HepG2 (cell line): ENCODE measurements around the gene EMC9. TPM values are rescaled to one million over a fixed set of nuclear protein-coding genes. Genes with fewer than 3 reads are reported as not detected.

Experiments used
- CENPBD1 ChIP-seq: sonication (generic); formaldehyde crosslinking; IDR thresholded peaks from 2 replicates; pipeline ENCODE4 v1.8.0; 2022; ENCODE audit warnings: missing genetic modification reagents, low read depth, mild to moderate bottlenecking, borderline replicate concordance
- FOSL2 ChIP-seq: sonication (generic); formaldehyde crosslinking; IDR thresholded peaks from 2 replicates; pipeline ENCODE4 v1.4.0; 2020; ENCODE audit warnings: missing genetic modification reagents
- FOXO1 ChIP-seq: sonication (generic); formaldehyde crosslinking; IDR thresholded peaks from 2 replicates; pipeline ENCODE4 v1.4.0; 2020; ENCODE audit warnings: missing genetic modification reagents
- HMG20A ChIP-seq: IDR thresholded peaks from 2 replicates; pipeline ENCODE4 v1.6.1; 2016; ENCODE audit warnings: borderline replicate concordance
- HMGXB4 ChIP-seq, 2 experiments: sonication (generic) in 1 of 2; formaldehyde crosslinking in 1 of 2; IDR thresholded peaks; 2 replicates each; pipeline versions ENCODE4 v1.4.0 to v1.6.1; 2018 to 2020; ENCODE audit warnings: missing genetic modification reagents in 2 of 2, borderline replicate concordance in 1 of 2, low read depth in 1 of 2, mild to moderate bottlenecking in 1 of 2, missing biosample characterization in 1 of 2
- MAFF ChIP-seq: IDR thresholded peaks from 2 replicates; pipeline ENCODE4 v1.6.1; 2011; ENCODE audit warnings: low read depth, low read length, improper control_type of control experiment
- MATR3 ChIP-seq: sonication (generic); formaldehyde crosslinking; IDR thresholded peaks from 2 replicates; pipeline ENCODE4 v1.4.0; 2020; ENCODE audit warnings: missing genetic modification reagents
- MYNN ChIP-seq: sonication (generic); formaldehyde crosslinking; IDR thresholded peaks from 2 replicates; pipeline ENCODE4 v1.4.0; 2020; ENCODE audit warnings: mild to moderate bottlenecking, low read depth, missing genetic modification reagents
- PHF21A ChIP-seq: sonication (generic); formaldehyde crosslinking; IDR thresholded peaks from 2 replicates; pipeline ENCODE4 v1.5.0; 2020; ENCODE audit warnings: mild to moderate bottlenecking, missing genetic modification reagents
- SNAI1 ChIP-seq: sonication (generic); formaldehyde crosslinking; IDR thresholded peaks from 2 replicates; pipeline ENCODE4 v1.5.0; 2020; ENCODE audit warnings: mild to moderate bottlenecking, missing genetic modification reagents, borderline replicate concordance
- ZNF501 ChIP-seq: sonication (generic); formaldehyde crosslinking; IDR thresholded peaks from 2 replicates; pipeline ENCODE4 v1.5.1; 2020; ENCODE audit warnings: mild to moderate bottlenecking, moderate library complexity, missing genetic modification reagents
- ZNF572 ChIP-seq: sonication (generic); formaldehyde crosslinking; IDR thresholded peaks from 2 replicates; pipeline ENCODE4 v1.5.1; 2020; ENCODE audit warnings: mild to moderate bottlenecking, missing genetic modification reagents
- ZNF678 ChIP-seq: sonication (generic); formaldehyde crosslinking; IDR thresholded peaks from 2 replicates; pipeline ENCODE4 v1.4.0; 2020; ENCODE audit warnings: mild to moderate bottlenecking, missing genetic modification reagents
- polyA plus RNA-seq, 8 experiments: library from polyadenylated mRNA; depleted of rRNA in 3 of 8; stranded (reverse) in 7 of 8; unstranded in 1 of 8; fragments of >200 nt; fragmentation: Illumina TruSeq in 4 of 8; extraction: Trizol in 4 of 8; gene quantifications; 2 replicates each; pipeline versions ENCODE4 v1.2.1 to v1.2.3, GENCODE V29; 2011 to 2016; ENCODE audit warnings: low read depth in 4 of 8, missing spikeins in 1 of 8, mixed read lengths in 1 of 8; ENCODE audit not compliant: insufficient read depth in 1 of 8
- total RNA-seq, 5 experiments: library from RNA; depleted of rRNA; stranded (reverse); fragments of >200 nt; fragmentation: Illumina TruSeq; extraction: Trizol; gene quantifications; 2 replicates each; pipeline ENCODE4 v1.2.3, GENCODE V29; 2016; ENCODE audit warnings: low read depth in 1 of 5
- TF ChIP-seq, protein P1 (sequence below): sonication (generic); formaldehyde crosslinking; conservative IDR thresholded peaks from 2 replicates; pipeline ENCODE4 v1.8.0; 2022; ENCODE audit warnings: low read depth, missing genetic modification reagents
- TF ChIP-seq, protein P2 (sequence below): IDR thresholded peaks from 2 replicates; pipeline ENCODE4 v1.6.1; 2016
- TF ChIP-seq, protein P3 (sequence below): sonication (generic); formaldehyde crosslinking; IDR thresholded peaks from 2 replicates; pipeline ENCODE4 v1.4.0; 2020; ENCODE audit warnings: mild to moderate bottlenecking, missing genetic modification reagents
- TF ChIP-seq, protein P4 (sequence below): sonication (generic); formaldehyde crosslinking; IDR thresholded peaks from 2 replicates; pipeline ENCODE4 v1.4.0; 2020; ENCODE audit warnings: mild to moderate bottlenecking, missing genetic modification reagents
- TF ChIP-seq, protein P5 (sequence below): sonication (generic); formaldehyde crosslinking; conservative IDR thresholded peaks from 2 replicates; pipeline ENCODE4 v1.4.0; 2020; ENCODE audit warnings: missing genetic modification reagents
- TF ChIP-seq, protein P6 (sequence below): sonication (generic); formaldehyde crosslinking; IDR thresholded peaks from 2 replicates; pipeline ENCODE4 v1.4.0; 2020; ENCODE audit warnings: missing genetic modification reagents, borderline replicate concordance

The EMC9 gene
- total and polyA plus RNA-seq, 2 of the 13 experiments (the other 11 are each of a cell fraction or from before 2014, with no cell fraction given) = 60.5 to 78.7 TPM

DNA sequence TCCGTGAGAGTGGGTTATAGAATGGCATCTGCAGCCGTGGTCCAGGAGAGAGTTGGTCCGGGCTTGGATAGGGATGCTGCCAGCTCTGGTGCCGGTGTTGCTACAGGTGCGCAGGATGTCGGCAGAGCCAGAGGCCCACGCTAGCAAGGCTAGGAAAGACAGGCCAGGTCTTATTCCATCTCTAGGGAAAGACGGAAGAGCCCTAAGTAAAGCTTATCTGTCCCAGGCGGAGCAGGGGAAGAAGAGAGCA lies 5.9 kb downstream of the EMC9 start (continued):
- TF ChIP-seq, protein P1, sequence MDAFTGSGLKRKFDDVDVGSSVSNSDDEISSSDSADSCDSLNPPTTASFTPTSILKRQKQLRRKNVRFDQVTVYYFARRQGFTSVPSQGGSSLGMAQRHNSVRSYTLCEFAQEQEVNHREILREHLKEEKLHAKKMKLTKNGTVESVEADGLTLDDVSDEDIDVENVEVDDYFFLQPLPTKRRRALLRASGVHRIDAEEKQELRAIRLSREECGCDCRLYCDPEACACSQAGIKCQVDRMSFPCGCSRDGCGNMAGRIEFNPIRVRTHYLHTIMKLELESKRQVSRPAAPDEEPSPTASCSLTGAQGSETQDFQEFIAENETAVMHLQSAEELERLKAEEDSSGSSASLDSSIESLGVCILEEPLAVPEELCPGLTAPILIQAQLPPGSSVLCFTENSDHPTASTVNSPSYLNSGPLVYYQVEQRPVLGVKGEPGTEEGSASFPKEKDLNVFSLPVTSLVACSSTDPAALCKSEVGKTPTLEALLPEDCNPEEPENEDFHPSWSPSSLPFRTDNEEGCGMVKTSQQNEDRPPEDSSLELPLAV = no peak
- TF ChIP-seq HMGXB4 (CRISPR knock-in tag; IDR thresholded peaks at IDR 0.05; ENCODE audit: borderline replicate concordance in 1 of 2, low read depth in 1 of 2) (no peak), ZNF501 (no peak), FOSL2 (no peak; the same call in 1 of the 2 replicates), MYNN (CRISPR knock-in tag) (no peak), PHF21A (CRISPR knock-in tag) (no peak), MATR3 (CRISPR knock-in tag) (peak; percentile 24; the same call in 1 of the 2 replicates), SNAI1 (0 out of 2 replicates have a peak, but pooled peaks have one; percentile 50), HMG20A (CRISPR knock-in tag) (no peak), MAFF (no peak), FOXO1 (no peak; the same call in 1 of the 2 replicates), ZNF572 (CRISPR knock-in tag) (no peak), ZNF678 (CRISPR knock-in tag) (no peak), CENPBD1 (CRISPR knock-in tag) (no peak)
- TF ChIP-seq, protein P2, sequence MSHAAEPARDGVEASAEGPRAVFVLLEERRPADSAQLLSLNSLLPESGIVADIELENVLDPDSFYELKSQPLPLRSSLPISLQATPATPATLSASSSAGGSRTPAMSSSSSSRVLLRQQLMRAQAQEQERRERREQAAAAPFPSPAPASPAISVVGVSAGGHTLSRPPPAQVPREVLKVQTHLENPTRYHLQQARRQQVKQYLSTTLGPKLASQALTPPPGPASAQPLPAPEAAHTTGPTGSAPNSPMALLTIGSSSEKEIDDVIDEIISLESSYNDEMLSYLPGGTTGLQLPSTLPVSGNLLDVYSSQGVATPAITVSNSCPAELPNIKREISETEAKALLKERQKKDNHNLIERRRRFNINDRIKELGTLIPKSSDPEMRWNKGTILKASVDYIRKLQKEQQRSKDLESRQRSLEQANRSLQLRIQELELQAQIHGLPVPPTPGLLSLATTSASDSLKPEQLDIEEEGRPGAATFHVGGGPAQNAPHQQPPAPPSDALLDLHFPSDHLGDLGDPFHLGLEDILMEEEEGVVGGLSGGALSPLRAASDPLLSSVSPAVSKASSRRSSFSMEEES (CRISPR knock-in tag) = no peak; the same call in 1 of the 2 replicates
- TF ChIP-seq, protein P3, sequence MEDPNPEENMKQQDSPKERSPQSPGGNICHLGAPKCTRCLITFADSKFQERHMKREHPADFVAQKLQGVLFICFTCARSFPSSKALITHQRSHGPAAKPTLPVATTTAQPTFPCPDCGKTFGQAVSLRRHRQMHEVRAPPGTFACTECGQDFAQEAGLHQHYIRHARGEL (CRISPR knock-in tag) = peak; percentile 49; the same call in 1 of the 2 replicates
- TF ChIP-seq, protein P4, sequence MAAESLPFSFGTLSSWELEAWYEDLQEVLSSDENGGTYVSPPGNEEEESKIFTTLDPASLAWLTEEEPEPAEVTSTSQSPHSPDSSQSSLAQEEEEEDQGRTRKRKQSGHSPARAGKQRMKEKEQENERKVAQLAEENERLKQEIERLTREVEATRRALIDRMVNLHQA = no peak
- TF ChIP-seq, protein P5, sequence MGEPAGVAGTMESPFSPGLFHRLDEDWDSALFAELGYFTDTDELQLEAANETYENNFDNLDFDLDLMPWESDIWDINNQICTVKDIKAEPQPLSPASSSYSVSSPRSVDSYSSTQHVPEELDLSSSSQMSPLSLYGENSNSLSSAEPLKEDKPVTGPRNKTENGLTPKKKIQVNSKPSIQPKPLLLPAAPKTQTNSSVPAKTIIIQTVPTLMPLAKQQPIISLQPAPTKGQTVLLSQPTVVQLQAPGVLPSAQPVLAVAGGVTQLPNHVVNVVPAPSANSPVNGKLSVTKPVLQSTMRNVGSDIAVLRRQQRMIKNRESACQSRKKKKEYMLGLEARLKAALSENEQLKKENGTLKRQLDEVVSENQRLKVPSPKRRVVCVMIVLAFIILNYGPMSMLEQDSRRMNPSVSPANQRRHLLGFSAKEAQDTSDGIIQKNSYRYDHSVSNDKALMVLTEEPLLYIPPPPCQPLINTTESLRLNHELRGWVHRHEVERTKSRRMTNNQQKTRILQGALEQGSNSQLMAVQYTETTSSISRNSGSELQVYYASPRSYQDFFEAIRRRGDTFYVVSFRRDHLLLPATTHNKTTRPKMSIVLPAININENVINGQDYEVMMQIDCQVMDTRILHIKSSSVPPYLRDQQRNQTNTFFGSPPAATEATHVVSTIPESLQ (CRISPR knock-in tag) = no peak
- TF ChIP-seq, protein P6, sequence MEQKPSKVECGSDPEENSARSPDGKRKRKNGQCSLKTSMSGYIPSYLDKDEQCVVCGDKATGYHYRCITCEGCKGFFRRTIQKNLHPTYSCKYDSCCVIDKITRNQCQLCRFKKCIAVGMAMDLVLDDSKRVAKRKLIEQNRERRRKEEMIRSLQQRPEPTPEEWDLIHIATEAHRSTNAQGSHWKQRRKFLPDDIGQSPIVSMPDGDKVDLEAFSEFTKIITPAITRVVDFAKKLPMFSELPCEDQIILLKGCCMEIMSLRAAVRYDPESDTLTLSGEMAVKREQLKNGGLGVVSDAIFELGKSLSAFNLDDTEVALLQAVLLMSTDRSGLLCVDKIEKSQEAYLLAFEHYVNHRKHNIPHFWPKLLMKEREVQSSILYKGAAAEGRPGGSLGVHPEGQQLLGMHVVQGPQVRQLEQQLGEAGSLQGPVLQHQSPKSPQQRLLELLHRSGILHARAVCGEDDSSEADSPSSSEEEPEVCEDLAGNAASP (CRISPR knock-in tag) = no peak
